Measurements from ENCODE around the gene PTK7.

DNA sequence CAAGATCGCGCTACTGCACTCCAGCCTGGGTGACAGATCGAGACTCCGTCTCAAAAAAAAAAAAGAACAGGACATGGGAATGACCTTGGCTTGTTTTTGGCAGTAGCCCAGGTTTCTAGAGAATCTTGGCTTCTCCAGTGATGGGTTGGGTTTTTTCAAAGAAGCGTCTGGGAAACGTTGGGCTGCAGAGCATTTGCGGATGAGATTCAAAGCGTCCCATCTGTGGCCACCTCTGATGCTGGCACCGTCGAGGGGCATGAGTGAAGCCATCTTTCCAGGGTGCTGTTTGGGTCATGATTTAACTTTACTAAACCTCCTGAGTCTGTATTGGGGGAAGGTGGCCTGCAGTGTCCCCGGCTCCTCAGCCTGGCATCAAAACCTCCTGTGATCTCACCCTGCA is 51.8 kb downstream of the PTK7 start:
- TF ChIP-seq EZH2 (IDR thresholded peaks at IDR 0.05) (no peak), EZH2phosphoT487 (IDR thresholded peaks at IDR 0.05) (no peak)
- TF ChIP-seq, protein P1, sequence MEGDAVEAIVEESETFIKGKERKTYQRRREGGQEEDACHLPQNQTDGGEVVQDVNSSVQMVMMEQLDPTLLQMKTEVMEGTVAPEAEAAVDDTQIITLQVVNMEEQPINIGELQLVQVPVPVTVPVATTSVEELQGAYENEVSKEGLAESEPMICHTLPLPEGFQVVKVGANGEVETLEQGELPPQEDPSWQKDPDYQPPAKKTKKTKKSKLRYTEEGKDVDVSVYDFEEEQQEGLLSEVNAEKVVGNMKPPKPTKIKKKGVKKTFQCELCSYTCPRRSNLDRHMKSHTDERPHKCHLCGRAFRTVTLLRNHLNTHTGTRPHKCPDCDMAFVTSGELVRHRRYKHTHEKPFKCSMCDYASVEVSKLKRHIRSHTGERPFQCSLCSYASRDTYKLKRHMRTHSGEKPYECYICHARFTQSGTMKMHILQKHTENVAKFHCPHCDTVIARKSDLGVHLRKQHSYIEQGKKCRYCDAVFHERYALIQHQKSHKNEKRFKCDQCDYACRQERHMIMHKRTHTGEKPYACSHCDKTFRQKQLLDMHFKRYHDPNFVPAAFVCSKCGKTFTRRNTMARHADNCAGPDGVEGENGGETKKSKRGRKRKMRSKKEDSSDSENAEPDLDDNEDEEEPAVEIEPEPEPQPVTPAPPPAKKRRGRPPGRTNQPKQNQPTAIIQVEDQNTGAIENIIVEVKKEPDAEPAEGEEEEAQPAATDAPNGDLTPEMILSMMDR (IDR thresholded peaks at IDR 0.05) = no peak

Measured in neural progenitor cell (in vitro differentiated cells).